ENCODE results near the gene VPS52.

- TF ChIP-seq BHLHE40 (IDR thresholded peaks at IDR 0.05; ENCODE audit: borderline replicate concordance): no peak
- TF ChIP-seq CTBP1 (IDR thresholded peaks at IDR 0.05; ENCODE audit: borderline replicate concordance): no peak
- TF ChIP-seq ARNT (IDR thresholded peaks at IDR 0.05): no peak
- no peak for TF ChIP-seq FOXM1 (IDR thresholded peaks at IDR 0.05; ENCODE audit: borderline replicate concordance)
- no peak for TF ChIP-seq NFRKB (IDR thresholded peaks at IDR 0.05)
- TF ChIP-seq L3MBTL2 (conservative IDR thresholded peaks at IDR 0.05): no peak
- TF ChIP-seq SP1 (IDR thresholded peaks at IDR 0.05): no peak
- TF ChIP-seq FOXA1 (IDR thresholded peaks at IDR 0.05): no peak
Measured at GRCh38 chr6:33209856-33210255, 61.8 kb downstream of the VPS52 start.
